Stimulated activated CD8-positive, alpha-beta memory T cell treated with anti-CD3 and anti-CD28 coated beads, Interleukin-4, amount 100 ng/mL, for 1 hour (primary cell): ENCODE data around the gene CDK14.

Experiments
- DNase-seq, 2 donors: peaks; one replicate each; pipeline ENCODE4 v3.0.0-alpha.2; 2020; ENCODE audit warnings: low read depth in 2 of 2, low spot score in 1 of 2

Gene CDK14

GRCh38 chr7:90677486-90678404 is 81.6 kb downstream of the CDK14 start:
- DNase-seq: no peak

GRCh38 chr7:90678986-90679385 is 82.9 kb downstream of the CDK14 start:
- DNase-seq: no peak

- no peak for DNase-seq
These were observed 84.4 kb downstream of the CDK14 start for GRCh38 chr7:90680484-90680883.

- no peak for DNase-seq
These were observed 85.4 kb downstream of the CDK14 start for GRCh38 chr7:90681336-90682022.

- DNase-seq: no peak
These were observed 90.0 kb downstream of the CDK14 start for GRCh38 chr7:90686146-90686545.

GRCh38 chr7:90688810-90689209 is 92.7 kb downstream of the CDK14 start:
- no peak for DNase-seq

- no peak for DNase-seq
These were observed 93.1 kb downstream of the CDK14 start for GRCh38 chr7:90689260-90689659.

GRCh38 chr7:90690159-90690858 is 94.2 kb downstream of the CDK14 start:
- DNase-seq: no peak

- DNase-seq: no peak
These were observed 96.3 kb downstream of the CDK14 start for GRCh38 chr7:90692396-90692795.

GRCh38 chr7:90692947-90693346 is 96.8 kb downstream of the CDK14 start:
- no peak for DNase-seq

GRCh38 chr7:90693939-90694338 is 97.8 kb downstream of the CDK14 start:
- DNase-seq: no peak

GRCh38 chr7:90698616-90699015 is 102.5 kb downstream of the CDK14 start:
- DNase-seq: no peak

- no peak for DNase-seq
These were observed 104.9 kb downstream of the CDK14 start for GRCh38 chr7:90701021-90701420.

- DNase-seq: no peak
These were observed 105.7 kb downstream of the CDK14 start for GRCh38 chr7:90701771-90702170.

- DNase-seq: no peak
These were observed 109.4 kb downstream of the CDK14 start for GRCh38 chr7:90705391-90706071.

- DNase-seq: no peak
These were observed 110.1 kb downstream of the CDK14 start for GRCh38 chr7:90706072-90706716.

- no peak for DNase-seq
These were observed 112.8 kb downstream of the CDK14 start for GRCh38 chr7:90708841-90709317.

GRCh38 chr7:90709501-90710465 is 113.7 kb downstream of the CDK14 start:
- no peak for DNase-seq

- no peak for DNase-seq
These were observed 114.3 kb downstream of the CDK14 start for GRCh38 chr7:90710466-90710850.
